AG10803 (cell line): ENCODE measurements around the gene PCDH12.
A peak's percentile ranks its signal among the peaks of the same experiment; 100 is the strongest.

ENCODE experiments used
- DNase-seq: peaks from one replicate; pipeline ENCODE4 v3.0.0; 2010; ENCODE audit warnings: low read depth
- H3K4me3 ChIP-seq: 2 replicates; pipeline ENCODE4 v1.5.1; 2011; ENCODE audit warnings: mild to moderate bottlenecking, low read length, control low read depth
- CTCF ChIP-seq: conservative IDR thresholded peaks from 2 replicates; pipeline ENCODE4 v1.5.1; 2011; ENCODE audit warnings: mild to moderate bottlenecking, low read length, control low read depth, inconsistent platforms

The PCDH12 gene

GRCh38 chr5:141958113-141958512 is at the start of gene PCDH12:
Gene PCDH12 (minus strand): TSS chr5:141958202. CDS start chr5:141957851, 351 bp downstream.
- TF ChIP-seq CTCF, result no peak
- no peak within 1 kb of the TSS for H3K4me3 ChIP-seq
- no peak for DNase-seq

- no peak for DNase-seq
- no peak for TF ChIP-seq CTCF
- no peak overlapping the region for H3K4me3 ChIP-seq
These were observed 49.2 kb upstream of the PCDH12 start for GRCh38 chr5:142007237-142007544.

DNA sequence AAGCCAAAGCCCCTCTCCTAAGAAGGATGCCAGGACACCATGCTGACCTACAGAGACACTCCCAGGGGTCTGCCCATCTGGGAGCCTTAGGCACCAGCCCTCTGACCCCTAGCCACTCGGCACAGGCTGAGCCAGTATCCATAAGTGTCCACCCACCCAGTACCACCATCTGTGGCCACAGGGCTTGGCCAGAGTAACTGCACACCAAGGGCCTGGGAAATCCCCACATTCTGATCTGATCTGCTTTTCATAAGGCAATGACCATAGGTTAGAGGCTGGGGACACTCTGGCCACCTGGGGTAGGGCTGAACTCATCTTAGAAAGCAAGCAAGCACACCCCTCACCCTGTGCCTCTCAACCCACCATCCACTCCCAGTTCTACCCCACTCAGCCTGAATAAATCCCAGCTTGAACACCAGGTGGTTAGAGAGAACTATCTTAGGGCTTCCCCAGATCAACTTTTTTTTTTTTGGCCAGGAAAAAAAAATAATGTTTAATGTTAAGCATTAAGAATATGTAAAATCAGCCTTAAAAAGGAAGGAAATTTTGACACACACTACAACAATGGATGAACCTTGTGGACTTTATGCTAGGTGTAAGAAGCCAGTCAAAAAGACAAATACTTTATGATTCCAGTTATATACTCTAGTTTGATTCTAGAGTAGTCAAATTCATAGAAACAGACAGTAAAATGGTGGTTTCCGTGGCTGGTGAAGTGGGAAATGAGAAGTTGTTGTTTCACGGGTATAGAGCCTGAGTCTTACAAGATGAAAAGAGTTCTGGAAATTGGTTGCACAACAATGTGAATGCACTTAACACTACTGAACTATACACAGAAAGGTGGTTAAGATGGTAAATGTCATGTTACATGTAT is 48.6 kb upstream of the PCDH12 start:
- no peak for TF ChIP-seq CTCF
- DNase-seq, result no peak
- H3K4me3 ChIP-seq, result no peak overlapping the region

- no peak overlapping the region for H3K4me3 ChIP-seq
- no peak for DNase-seq
- no peak for TF ChIP-seq CTCF
These were observed 45.3 kb upstream of the PCDH12 start for GRCh38 chr5:142003266-142003800.

DNA sequence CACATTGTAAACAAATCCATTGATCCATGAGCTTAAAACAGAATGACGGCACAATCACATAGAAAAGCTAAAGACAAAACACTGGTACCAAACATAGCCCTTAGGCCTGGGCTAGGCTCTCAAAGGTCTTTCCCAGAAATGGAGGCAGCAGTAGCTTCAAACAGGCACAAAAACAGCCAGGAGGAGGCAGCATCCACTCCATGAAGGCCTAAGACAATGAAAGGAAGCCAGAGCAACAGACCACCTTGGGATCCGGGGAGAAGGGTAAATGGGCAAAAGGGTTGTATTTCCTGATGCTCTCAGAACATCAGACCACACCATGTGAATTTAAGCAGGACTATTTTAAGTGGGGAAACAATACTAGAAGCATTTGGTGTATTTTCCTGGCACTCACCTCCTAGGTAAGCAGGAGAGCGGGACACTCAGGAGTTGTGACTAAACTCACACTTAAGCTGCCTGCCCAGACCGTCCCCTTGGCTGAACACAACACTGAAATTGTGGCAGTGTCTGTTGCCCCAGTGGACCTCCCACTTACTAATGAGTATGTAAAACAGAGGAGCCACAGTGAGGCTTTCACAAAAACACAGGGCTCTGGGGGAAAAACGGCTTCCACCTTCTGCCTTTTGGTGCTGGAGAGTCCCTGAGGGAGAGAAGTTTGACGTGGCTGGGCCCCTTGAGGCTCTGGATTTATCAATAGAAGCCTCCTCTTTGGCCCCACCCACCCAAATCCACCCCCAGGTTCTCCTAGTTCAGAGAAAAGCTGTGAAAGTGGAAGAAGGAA is 42.9 kb upstream of the PCDH12 start:
- peak; percentile 38 for TF ChIP-seq CTCF
- no peak for DNase-seq
- H3K4me3 ChIP-seq, result no peak overlapping the region

DNA sequence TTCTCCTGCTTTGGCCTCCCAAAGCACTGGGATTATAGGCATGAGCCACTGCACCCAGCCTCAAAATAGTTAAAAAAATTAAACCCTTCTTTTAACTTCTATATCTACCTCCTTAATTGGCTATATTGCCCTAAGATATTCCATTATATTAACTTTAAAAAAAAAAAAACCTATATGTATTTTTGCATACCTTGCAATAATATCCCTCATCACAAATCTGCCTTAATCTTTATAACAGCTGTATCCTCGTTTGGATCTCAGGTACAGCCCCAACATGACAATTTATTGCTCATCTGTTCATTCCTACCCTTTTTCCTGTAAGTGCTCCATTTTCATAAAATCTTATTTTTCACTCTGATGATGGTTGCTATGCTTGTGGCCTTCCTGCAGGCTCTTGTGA is 42.2 kb upstream of the PCDH12 start:
- H3K4me3 ChIP-seq, result no peak overlapping the region
- TF ChIP-seq CTCF, result no peak
- DNase-seq, result no peak
